Tibial nerve (tissue), 4 donors: Measurements from ENCODE around the gene SH2D6. TPM values are rescaled to one million over a fixed set of nuclear protein-coding genes. Genes with fewer than 3 reads are reported as not detected.

Experiments used
- DNase-seq, 2 donors: peaks; one replicate each; pipeline ENCODE4 v3.0.0-alpha.2; 2019; ENCODE audit warnings: low spot score in 2 of 2
- H3K27ac ChIP-seq, 4 donors: fragments of 200-600 bp; sonication (generic) in 3 of 4; one replicate each; pipeline ENCODE4 v1.5.1; 2017 to 2019; ENCODE audit warnings: mild to moderate bottlenecking in 1 of 4
- H3K27me3 ChIP-seq, 2 donors: fragments of 200-600 bp; sonication (generic) in 1 of 2; one replicate each; pipeline versions ENCODE4 v1.5.1 to v1.6.0; 2017 to 2019
- H3K36me3 ChIP-seq, 3 donors: fragments of 200-600 bp; sonication (generic); one replicate each; pipeline ENCODE4 v1.5.1; 2018 to 2019
- H3K4me1 ChIP-seq, 4 donors: fragments of 200-600 bp; sonication (generic) in 3 of 4; one replicate each; pipeline ENCODE4 v1.5.1; 2017 to 2019
- H3K4me3 ChIP-seq, 4 donors: fragments of 200-600 bp; sonication (generic) in 3 of 4; one replicate each; pipeline ENCODE4 v1.5.1; 2017 to 2019; ENCODE audit warnings: mild to moderate bottlenecking in 1 of 4, moderate library complexity in 1 of 4
- H3K9me3 ChIP-seq, 4 donors: fragments of 200-600 bp; sonication (generic) in 3 of 4; one replicate each; pipeline ENCODE4 v1.5.1; 2017 to 2019
- EP300 ChIP-seq, 2 donors: sonication (generic); formaldehyde crosslinking; IDR thresholded peaks; one replicate each; pipeline ENCODE4 v1.6.1; 2017; ENCODE audit warnings: antibody characterized with exemption in 2 of 2, mild to moderate bottlenecking in 1 of 2
- POLR2A ChIP-seq, 2 donors: fragments of 450-650 bp; IDR thresholded peaks; one replicate each; pipeline ENCODE4 v1.6.1; 2017; ENCODE audit warnings: antibody characterized with exemption in 2 of 2, mild to moderate bottlenecking in 2 of 2, moderate library complexity in 2 of 2
- WGBS, 2 donors: methylation state at CpG; one replicate each; pipeline ENCODE4 v1.1.5; 2018; 5-methylcytosine and 5-hydroxymethylcytosine counted together
- total RNA-seq, 4 donors: library from RNA; depleted of rRNA; stranded (reverse); fragments of >200 nt; gene quantifications; one replicate each; pipeline ENCODE4 v1.1.0, GENCODE V29; 2016
- TF ChIP-seq, protein P1 (sequence below), 5 experiments: fragments of 200-600 bp in 3 of 5; fragments of 450-650 bp in 2 of 5; sonication (generic) in 3 of 5; IDR thresholded peaks; one replicate each; pipeline ENCODE4 v1.5.1; 2016 to 2019; ENCODE audit warnings: antibody characterized with exemption in 5 of 5, mild to moderate bottlenecking in 3 of 5, moderate library complexity in 2 of 5

The SH2D6 gene
- total RNA-seq = 1 to 10 TPM in 1 of 4 donors, not detected in 3; 1.1 TPM

DNA sequence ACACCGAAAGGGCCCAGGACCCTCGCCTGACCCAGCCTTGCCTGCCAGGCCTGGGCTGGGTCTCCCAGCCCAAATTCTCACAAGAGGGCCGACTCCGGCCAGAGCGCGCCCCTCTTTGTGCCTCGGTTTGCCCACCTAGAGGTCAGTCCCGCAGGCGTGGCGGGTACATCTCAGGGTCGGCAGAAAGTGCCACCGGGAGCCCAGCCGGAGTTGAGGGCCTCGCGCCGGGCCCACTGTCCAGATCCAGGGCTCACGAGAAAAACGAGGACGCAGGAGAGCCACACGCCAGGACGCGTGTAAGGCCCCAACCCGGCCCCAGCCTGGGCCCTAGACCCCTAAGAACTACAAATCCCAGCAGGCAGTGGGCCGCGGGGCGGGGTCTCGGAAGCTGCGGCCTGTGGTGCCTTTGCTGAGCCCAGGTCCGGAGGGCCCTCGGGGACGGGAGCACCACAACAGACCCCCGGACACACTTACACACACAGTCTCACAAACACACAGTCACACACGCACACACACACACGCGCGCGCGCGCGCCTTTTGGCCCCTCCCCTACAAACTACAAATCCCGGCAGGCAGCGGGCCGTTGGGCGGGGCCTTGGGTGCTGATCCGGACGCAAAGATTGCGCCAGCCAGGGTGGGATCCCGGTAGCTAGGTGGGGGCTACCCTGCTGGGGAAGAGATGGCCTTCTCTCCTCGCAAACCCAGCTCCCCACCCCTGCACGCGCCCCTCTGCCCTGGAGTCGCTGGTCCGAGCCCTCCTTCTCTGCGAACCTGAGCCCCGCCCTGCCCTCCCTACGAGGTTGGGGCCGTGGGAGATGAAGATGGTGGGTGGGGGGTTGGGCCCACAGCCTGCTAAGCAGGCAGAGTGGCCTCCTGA is at the start of gene SH2D6:
SH2D6 (plus strand) TSS at position 583 of the 877 bp plus-strand sequence. CDS start 10,752 bp downstream, outside the sequence.
- peak; percentile 39 to 91 for TF ChIP-seq EP300 (IDR thresholded peaks at IDR 0.05)
- peak; percentile 78 to 79 for TF ChIP-seq POLR2A (IDR thresholded peaks at IDR 0.05)
- TF ChIP-seq, protein P1, sequence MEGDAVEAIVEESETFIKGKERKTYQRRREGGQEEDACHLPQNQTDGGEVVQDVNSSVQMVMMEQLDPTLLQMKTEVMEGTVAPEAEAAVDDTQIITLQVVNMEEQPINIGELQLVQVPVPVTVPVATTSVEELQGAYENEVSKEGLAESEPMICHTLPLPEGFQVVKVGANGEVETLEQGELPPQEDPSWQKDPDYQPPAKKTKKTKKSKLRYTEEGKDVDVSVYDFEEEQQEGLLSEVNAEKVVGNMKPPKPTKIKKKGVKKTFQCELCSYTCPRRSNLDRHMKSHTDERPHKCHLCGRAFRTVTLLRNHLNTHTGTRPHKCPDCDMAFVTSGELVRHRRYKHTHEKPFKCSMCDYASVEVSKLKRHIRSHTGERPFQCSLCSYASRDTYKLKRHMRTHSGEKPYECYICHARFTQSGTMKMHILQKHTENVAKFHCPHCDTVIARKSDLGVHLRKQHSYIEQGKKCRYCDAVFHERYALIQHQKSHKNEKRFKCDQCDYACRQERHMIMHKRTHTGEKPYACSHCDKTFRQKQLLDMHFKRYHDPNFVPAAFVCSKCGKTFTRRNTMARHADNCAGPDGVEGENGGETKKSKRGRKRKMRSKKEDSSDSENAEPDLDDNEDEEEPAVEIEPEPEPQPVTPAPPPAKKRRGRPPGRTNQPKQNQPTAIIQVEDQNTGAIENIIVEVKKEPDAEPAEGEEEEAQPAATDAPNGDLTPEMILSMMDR (IDR thresholded peaks at IDR 0.05) = peak in 1 of 5 experiments; percentile 7
- H3K9me3 ChIP-seq = no peaks in the 10 kb centered on the region
- WGBS, 2 donors = 18 to 24% methylated on average over 26 to 37 of the region's 57 CpGs

DNA sequence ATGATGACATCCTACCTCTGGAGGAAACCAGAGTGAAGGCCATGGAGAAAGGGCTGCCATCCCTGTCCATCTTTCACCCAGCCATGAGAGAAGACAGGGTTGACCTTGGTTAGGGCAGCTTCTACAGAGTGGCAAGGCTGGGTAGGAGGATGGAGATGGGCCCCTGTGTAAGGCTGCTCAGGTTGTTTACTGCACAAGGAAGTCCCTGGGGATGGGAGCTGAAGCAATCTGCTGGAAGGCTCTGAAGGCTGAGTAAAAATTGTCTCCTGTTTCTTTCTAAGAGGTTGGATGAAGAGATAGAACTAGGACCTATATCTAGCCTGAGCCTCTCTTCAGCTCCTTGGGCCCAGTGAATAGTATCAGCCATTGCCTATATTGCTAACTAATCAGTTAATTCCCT is 49.6 kb upstream of the SH2D6 start:
- Histone ChIP-seq H3K27me3 (no peaks in the 10 kb centered on the region), H3K36me3 (peaks cover 0 to 87% (median 0%) of the 10 kb centered on the region in 3 donors), H3K4me1 (no peaks in the 10 kb centered on the region), H3K4me3 (no peak overlapping the region), H3K9me3 (no peaks in the 10 kb centered on the region), H3K27ac (no peak overlapping the region)
- DNase-seq = no peak
- TF ChIP-seq, protein P1 (IDR thresholded peaks at IDR 0.05) = no peak

More for the DNA sequence above, at the start of gene SH2D6:
- DNase-seq = peak; percentile 76 to 84
- Histone ChIP-seq H3K4me1 (peaks cover 0 to 45% (median 28%) of the 10 kb centered on the region in 4 donors), H3K4me3 (peak within 1 kb of the TSS; percentile 40 to 76 (median 70)), H3K27ac (peak within 1 kb of the TSS; percentile 85 to 97 (median 90)), H3K36me3 (no peaks in the 10 kb centered on the region), H3K27me3 (no peaks in the 10 kb centered on the region)

DNA sequence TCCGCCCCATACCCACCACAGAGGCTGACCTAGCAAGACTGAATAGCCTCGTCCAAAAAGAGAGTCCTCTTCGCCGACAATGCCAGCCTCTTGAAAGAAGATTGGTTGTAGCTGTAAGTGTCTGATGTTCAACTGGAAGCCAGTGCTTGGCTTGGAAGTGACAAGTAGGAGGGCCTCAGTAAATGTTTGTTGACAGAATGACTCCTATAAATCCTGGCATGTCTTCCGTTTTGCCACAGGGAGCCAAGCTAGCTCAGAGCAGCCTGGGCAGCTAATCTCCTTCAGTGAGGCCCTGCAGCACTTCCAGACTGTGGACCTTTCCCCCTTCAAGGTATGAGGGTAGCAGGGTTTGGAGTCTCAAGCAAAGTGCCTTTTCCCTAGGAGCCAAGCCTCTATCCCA is 49.0 kb upstream of the SH2D6 start:
- no peak overlapping the region for H3K4me3 ChIP-seq
- WGBS, 2 donors = 59 to 61% methylated on average over 5 of the region's 5 CpGs
- H3K4me1 ChIP-seq = no peaks in the 10 kb centered on the region
- TF ChIP-seq, protein P1 (IDR thresholded peaks at IDR 0.05) = no peak
- TF ChIP-seq POLR2A (IDR thresholded peaks at IDR 0.05) (no peak), EP300 (IDR thresholded peaks at IDR 0.05) (no peak)
- H3K27ac ChIP-seq = no peak overlapping the region
- H3K27me3 ChIP-seq = no peaks in the 10 kb centered on the region
- H3K36me3 ChIP-seq = peaks cover 0 to 87% (median 0%) of the 10 kb centered on the region in 3 donors
- H3K9me3 ChIP-seq = no peaks in the 10 kb centered on the region
- no peak for DNase-seq

DNA sequence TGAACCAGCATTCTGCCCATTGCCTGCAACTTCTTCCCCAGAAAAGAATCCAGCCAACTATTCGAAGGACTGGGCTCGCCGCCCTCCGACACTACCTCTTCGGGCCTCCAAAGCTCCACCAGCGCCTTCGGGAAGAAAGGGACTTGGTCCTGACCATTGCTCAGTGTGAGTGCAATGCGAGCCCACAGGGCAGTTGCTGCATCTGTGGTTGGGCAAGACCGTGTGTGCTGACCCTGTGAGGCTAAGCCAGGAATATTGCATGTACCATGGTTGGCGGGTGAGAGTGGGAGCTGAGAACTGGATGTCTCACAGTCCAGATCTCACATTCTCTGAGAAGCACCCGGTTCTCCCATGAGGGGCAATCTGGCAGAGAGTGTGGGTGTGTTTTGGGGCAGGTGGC is 47.5 kb upstream of the SH2D6 start:
- no peaks in the 10 kb centered on the region for H3K4me1 ChIP-seq
- peaks cover 0 to 82% (median 0%) of the 10 kb centered on the region in 3 donors for H3K36me3 ChIP-seq
- WGBS, 2 donors = 96% methylated on average over 11 of the region's 11 CpGs
- H3K4me3 ChIP-seq = no peak overlapping the region
- no peak overlapping the region for H3K27ac ChIP-seq
- no peaks in the 10 kb centered on the region for H3K9me3 ChIP-seq
- TF ChIP-seq EP300 (IDR thresholded peaks at IDR 0.05) = peak in 1 of 2 donors; percentile 17
- TF ChIP-seq POLR2A (IDR thresholded peaks at IDR 0.05) = no peak
- no peaks in the 10 kb centered on the region for H3K27me3 ChIP-seq
- no peak for DNase-seq

DNA sequence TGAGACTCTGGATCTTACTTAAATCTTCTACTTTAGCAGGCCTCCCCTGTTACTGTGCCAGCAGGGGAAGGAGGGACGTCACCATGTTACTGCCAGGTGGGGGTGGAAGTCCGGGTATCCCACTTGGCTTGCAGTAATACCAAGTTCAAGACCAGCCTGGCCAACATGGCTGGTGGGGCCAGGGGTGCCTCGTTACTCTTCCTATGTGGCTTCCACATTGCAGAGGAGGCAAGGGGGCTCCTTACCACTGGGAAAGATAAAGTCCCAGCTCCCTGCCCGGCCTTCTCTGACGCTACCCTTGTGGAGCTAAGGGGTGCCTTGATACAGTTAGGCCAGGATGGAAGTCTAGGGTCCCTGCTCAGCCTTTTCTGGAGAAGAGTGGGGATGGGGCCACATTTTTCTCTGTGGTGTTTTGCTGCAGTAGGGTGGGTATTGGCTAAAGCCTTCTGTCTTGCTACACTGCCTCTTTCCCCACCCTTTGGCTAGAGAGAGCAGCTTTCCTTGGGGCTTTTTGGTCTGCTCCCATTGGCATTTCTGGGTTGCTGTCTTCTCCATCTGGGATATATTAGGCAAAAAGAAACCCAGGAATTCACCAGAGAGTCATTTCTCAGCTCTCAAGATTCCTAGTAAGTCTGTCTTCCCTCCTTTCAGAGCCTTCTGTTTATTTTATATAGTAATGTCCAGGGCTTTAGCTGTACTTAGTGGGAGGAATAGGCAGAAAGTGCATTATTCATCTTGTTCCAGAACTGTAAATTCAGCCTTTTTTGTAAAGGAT is 42.0 kb upstream of the SH2D6 start:
- TF ChIP-seq, protein P1 (IDR thresholded peaks at IDR 0.05) = no peak
- TF ChIP-seq EP300 (IDR thresholded peaks at IDR 0.05) = no peak
- H3K9me3 ChIP-seq = no peaks in the 10 kb centered on the region
- WGBS, 2 donors = 92 to 94% methylated on average over 5 of the region's 5 CpGs

More for the DNA sequence above, 42.0 kb upstream of the SH2D6 start:
- peaks cover 0 to 85% (median 4%) of the 10 kb centered on the region in 3 donors for H3K36me3 ChIP-seq
- no peak overlapping the region for H3K4me3 ChIP-seq
- DNase-seq = no peak
- H3K4me1 ChIP-seq = no peaks in the 10 kb centered on the region
- no peak overlapping the region for H3K27ac ChIP-seq
- no peaks in the 10 kb centered on the region for H3K27me3 ChIP-seq
